DOHH2 (cell line): Measurements from ENCODE around the gene ARHGAP6.

Source experiments
- EZH2phosphoT487 ChIP-seq: fragments of 200-600 bp; sonication (generic); IDR thresholded peaks from 2 replicates; pipeline ENCODE4 v1.6.1; 2017; ENCODE audit warnings: borderline replicate concordance, mild to moderate bottlenecking, antibody characterized with exemption, low read length, moderate library complexity, mixed read lengths
- TF ChIP-seq, protein P1 (sequence below): fragments of 200-600 bp; sonication (generic); IDR thresholded peaks from one replicate; pipeline ENCODE4 v1.5.1; 2014; ENCODE audit warnings: antibody characterized with exemption, mild to moderate bottlenecking, low read depth, low read length; ENCODE audit not compliant: poor library complexity, severe bottlenecking

DNA sequence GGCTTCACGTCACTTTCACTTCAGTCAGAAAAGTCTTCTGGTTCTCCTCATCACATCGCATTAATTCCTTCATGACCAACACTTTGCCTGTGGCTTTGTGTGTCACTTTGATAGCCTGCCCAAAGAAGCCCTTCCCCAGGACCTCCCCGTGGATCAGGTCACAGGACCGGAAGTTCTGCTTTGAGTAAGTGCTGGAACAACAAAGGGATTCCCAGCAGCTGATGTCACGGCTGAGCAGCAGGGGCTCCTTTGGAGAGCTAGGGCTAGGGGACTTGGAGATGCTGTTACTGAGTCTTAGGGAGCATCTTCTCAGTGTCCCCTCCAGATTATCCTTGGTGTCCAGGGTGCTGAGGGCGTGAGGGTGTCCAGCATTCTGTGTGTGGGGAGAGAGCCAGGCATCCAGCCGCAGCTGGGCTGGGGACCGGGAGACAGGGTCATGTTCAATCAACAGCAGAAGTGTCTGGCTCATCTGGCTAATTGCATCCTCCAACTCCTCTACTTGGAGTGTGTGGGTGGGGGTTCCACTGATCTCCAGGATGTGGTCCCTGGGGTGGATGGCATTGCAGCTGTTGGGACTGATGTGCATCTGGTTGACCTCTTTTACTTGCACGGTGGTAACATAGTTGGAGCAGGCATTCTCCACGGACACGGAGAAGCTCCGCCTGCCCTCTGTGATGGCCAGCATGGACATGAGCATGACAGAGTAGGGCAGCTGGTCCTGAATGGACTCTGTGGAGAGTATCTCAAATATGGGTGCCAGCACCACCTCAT is 39.2 kb upstream of the ARHGAP6 start:
- TF ChIP-seq, protein P1, sequence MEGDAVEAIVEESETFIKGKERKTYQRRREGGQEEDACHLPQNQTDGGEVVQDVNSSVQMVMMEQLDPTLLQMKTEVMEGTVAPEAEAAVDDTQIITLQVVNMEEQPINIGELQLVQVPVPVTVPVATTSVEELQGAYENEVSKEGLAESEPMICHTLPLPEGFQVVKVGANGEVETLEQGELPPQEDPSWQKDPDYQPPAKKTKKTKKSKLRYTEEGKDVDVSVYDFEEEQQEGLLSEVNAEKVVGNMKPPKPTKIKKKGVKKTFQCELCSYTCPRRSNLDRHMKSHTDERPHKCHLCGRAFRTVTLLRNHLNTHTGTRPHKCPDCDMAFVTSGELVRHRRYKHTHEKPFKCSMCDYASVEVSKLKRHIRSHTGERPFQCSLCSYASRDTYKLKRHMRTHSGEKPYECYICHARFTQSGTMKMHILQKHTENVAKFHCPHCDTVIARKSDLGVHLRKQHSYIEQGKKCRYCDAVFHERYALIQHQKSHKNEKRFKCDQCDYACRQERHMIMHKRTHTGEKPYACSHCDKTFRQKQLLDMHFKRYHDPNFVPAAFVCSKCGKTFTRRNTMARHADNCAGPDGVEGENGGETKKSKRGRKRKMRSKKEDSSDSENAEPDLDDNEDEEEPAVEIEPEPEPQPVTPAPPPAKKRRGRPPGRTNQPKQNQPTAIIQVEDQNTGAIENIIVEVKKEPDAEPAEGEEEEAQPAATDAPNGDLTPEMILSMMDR: no peak
- TF ChIP-seq EZH2phosphoT487: no peak
